WTC11 (cell line): ENCODE results near the gene AKT1.

ENCODE experiments used
- E2F5 ChIP-seq: sonication (generic); formaldehyde crosslinking; IDR thresholded peaks from 2 replicates; pipeline ENCODE4 v1.8.1; 2022; ENCODE audit warnings: mild to moderate bottlenecking, moderate library complexity, missing genetic modification reagents
- HMGA2 ChIP-seq: fragments of 250-450 bp; sonication (Bioruptor Pico); IDR thresholded peaks from 2 replicates; pipeline ENCODE4 v1.4.0; 2021; ENCODE audit warnings: mild to moderate bottlenecking, moderate library complexity
- NR3C1 ChIP-seq: sonication (generic); formaldehyde crosslinking; conservative IDR thresholded peaks from 2 replicates; pipeline ENCODE4 v1.8.1; 2023; ENCODE audit warnings: low read depth, mild to moderate bottlenecking, missing genetic modification reagents
- ZBTB43 ChIP-seq: sonication (generic); formaldehyde crosslinking; IDR thresholded peaks from 2 replicates; pipeline ENCODE4 v1.8.1; 2023; ENCODE audit warnings: mild to moderate bottlenecking, missing genetic modification reagents
- ZNF281 ChIP-seq: sonication (generic); formaldehyde crosslinking; IDR thresholded peaks from 2 replicates; pipeline ENCODE4 v1.8.0; 2023; ENCODE audit warnings: mild to moderate bottlenecking, missing genetic modification reagents
- ZNF317 ChIP-seq: sonication (generic); formaldehyde crosslinking; IDR thresholded peaks from 2 replicates; pipeline ENCODE4 v1.8.1; 2023; ENCODE audit warnings: low read depth, mild to moderate bottlenecking, moderate library complexity, missing genetic modification reagents, borderline replicate concordance
- ZNF416 ChIP-seq: fragments of 250-450 bp; sonication (Bioruptor Pico); IDR thresholded peaks from 2 replicates; pipeline ENCODE4 v1.9.0; 2021; ENCODE audit warnings: mild to moderate bottlenecking, inconsistent platforms
- TF ChIP-seq, protein P1 (sequence below): fragments of 200-600 bp; IDR thresholded peaks from 2 replicates; pipeline ENCODE4 v1.8.0; 2022; ENCODE audit warnings: antibody characterized with exemption
- TF ChIP-seq, protein P2 (sequence below): sonication (generic); formaldehyde crosslinking; IDR thresholded peaks from 2 replicates; pipeline ENCODE4 v1.8.1; 2023; ENCODE audit warnings: mild to moderate bottlenecking, moderate library complexity, missing genetic modification reagents

GRCh38 chr14:104784846-104785707 lies 10.5 kb downstream of the AKT1 start:
- TF ChIP-seq ZBTB43 (CRISPR knock-in tag), result no peak
- TF ChIP-seq E2F5 (CRISPR knock-in tag), result no peak
- no peak for TF ChIP-seq ZNF281
- no peak for TF ChIP-seq HMGA2
- TF ChIP-seq, protein P1, sequence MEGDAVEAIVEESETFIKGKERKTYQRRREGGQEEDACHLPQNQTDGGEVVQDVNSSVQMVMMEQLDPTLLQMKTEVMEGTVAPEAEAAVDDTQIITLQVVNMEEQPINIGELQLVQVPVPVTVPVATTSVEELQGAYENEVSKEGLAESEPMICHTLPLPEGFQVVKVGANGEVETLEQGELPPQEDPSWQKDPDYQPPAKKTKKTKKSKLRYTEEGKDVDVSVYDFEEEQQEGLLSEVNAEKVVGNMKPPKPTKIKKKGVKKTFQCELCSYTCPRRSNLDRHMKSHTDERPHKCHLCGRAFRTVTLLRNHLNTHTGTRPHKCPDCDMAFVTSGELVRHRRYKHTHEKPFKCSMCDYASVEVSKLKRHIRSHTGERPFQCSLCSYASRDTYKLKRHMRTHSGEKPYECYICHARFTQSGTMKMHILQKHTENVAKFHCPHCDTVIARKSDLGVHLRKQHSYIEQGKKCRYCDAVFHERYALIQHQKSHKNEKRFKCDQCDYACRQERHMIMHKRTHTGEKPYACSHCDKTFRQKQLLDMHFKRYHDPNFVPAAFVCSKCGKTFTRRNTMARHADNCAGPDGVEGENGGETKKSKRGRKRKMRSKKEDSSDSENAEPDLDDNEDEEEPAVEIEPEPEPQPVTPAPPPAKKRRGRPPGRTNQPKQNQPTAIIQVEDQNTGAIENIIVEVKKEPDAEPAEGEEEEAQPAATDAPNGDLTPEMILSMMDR, result no peak
- TF ChIP-seq NR3C1 (CRISPR knock-in tag), result no peak
- TF ChIP-seq, protein P2, sequence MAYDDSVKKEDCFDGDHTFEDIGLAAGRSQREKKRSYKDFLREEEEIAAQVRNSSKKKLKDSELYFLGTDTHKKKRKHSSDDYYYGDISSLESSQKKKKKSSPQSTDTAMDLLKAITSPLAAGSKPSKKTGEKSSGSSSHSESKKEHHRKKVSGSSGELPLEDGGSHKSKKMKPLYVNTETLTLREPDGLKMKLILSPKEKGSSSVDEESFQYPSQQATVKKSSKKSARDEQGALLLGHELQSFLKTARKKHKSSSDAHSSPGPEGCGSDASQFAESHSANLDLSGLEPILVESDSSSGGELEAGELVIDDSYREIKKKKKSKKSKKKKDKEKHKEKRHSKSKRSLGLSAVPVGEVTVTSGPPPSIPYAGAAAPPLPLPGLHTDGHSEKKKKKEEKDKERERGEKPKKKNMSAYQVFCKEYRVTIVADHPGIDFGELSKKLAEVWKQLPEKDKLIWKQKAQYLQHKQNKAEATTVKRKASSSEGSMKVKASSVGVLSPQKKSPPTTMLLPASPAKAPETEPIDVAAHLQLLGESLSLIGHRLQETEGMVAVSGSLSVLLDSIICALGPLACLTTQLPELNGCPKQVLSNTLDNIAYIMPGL (CRISPR knock-in tag), result no peak
- no peak for TF ChIP-seq ZNF317 (CRISPR knock-in tag)
- no peak for TF ChIP-seq ZNF416 (CRISPR knock-in tag)
